Mesendoderm (in vitro differentiated cells): ENCODE measurements around the gene TAAR5. TPM values are rescaled to one million over a fixed set of nuclear protein-coding genes. Genes with fewer than 3 reads are reported as not detected.

Experiments used
- DNase-seq: peaks from one replicate; pipeline ENCODE4 v3.0.0; 2013
- H2AK5ac ChIP-seq: 2 replicates; pipeline ENCODE4 v1.6.1; 2013; ENCODE audit warnings: low read length, inconsistent platforms
- H2BK120ac ChIP-seq: 2 replicates; pipeline ENCODE4 v1.6.1; 2013; ENCODE audit warnings: low read depth, mild to moderate bottlenecking, low read length, moderate library complexity, mixed read lengths
- H2BK15ac ChIP-seq: replicated peaks from 2 replicates; pipeline ENCODE4 v1.6.1; 2013; ENCODE audit warnings: low read depth, mild to moderate bottlenecking, moderate library complexity
- H2BK5ac ChIP-seq: 2 replicates; pipeline ENCODE4 v1.6.1; 2013; ENCODE audit warnings: low read length, inconsistent platforms
- H3K18ac ChIP-seq: 2 replicates; pipeline ENCODE4 v1.6.1; 2013; ENCODE audit warnings: mild to moderate bottlenecking, low read length, mixed read lengths
- H3K23ac ChIP-seq: one replicate; pipeline ENCODE4 v1.6.1; 2013; ENCODE audit warnings: low read length
- H3K27ac ChIP-seq: 2 replicates; pipeline ENCODE4 v1.5.1; 2013; ENCODE audit warnings: low read depth, mild to moderate bottlenecking, inconsistent platforms, low read length, moderate library complexity
- H3K27me3 ChIP-seq: 2 replicates; pipeline ENCODE4 v1.6.1; 2013; ENCODE audit warnings: low read length, control low read depth, mild to moderate bottlenecking, inconsistent platforms; ENCODE audit not compliant: insufficient read depth, poor library complexity
- H3K36me3 ChIP-seq: 2 replicates; pipeline ENCODE4 v1.6.1; 2013; ENCODE audit warnings: low read length, inconsistent platforms; ENCODE audit not compliant: control insufficient read depth, insufficient read depth
- H3K4ac ChIP-seq: one replicate; pipeline ENCODE4 v1.6.1; 2013; ENCODE audit warnings: low read depth, mild to moderate bottlenecking, low read length, moderate library complexity
- H3K4me1 ChIP-seq: 2 replicates; pipeline ENCODE4 v1.6.1; 2013; ENCODE audit warnings: low read depth, low read length, inconsistent platforms; ENCODE audit not compliant: control insufficient read depth
- H3K4me2 ChIP-seq: 2 replicates; pipeline ENCODE4 v1.6.1; 2013; ENCODE audit warnings: low read length
- H3K4me3 ChIP-seq: 2 replicates; pipeline ENCODE4 v1.5.1; 2013; ENCODE audit warnings: mild to moderate bottlenecking, low read length
- H3K56ac ChIP-seq: one replicate; pipeline ENCODE4 v1.6.1; 2013; ENCODE audit warnings: low read length
- H3K79me1 ChIP-seq: 2 replicates; pipeline ENCODE4 v1.6.1; 2013; ENCODE audit warnings: low read length, inconsistent platforms
- H3K79me2 ChIP-seq: 2 replicates; pipeline ENCODE4 v1.6.1; 2013; ENCODE audit warnings: mild to moderate bottlenecking, low read length; ENCODE audit not compliant: control insufficient read depth, insufficient read depth
- H3K9ac ChIP-seq: 2 replicates; pipeline ENCODE4 v1.6.1; 2013; ENCODE audit warnings: low read length, inconsistent platforms
- H4K5ac ChIP-seq: one replicate; pipeline ENCODE4 v1.6.1; 2013; ENCODE audit warnings: low read length
- H4K8ac ChIP-seq: one replicate; pipeline ENCODE4 v1.6.1; 2013; ENCODE audit warnings: low read depth, mild to moderate bottlenecking, control low read depth, low read length, moderate library complexity
- WGBS: extraction: QIAGEN DNeasy Blood & Tissue Kit; methylation state at CpG from one replicate; pipeline ENCODE4 v1.1.7; 2013; ENCODE audit warnings: low lambda C conversion rate, missing lambda C conversion rate; ENCODE audit not compliant: insufficient coverage; ENCODE audit errors: extremely low coverage; 5-methylcytosine and 5-hydroxymethylcytosine counted together
- small RNA-seq: library from polyadenylated mRNA; stranded (forward); fragments of <200 nt; extraction: miRNeasy Mini kit (QIAGEN cat#:217004); gene quantifications from one replicate; pipeline ENCODE3, GENCODE V24; 2013; ENCODE audit not compliant: insufficient read depth

The TAAR5 gene

DNA sequence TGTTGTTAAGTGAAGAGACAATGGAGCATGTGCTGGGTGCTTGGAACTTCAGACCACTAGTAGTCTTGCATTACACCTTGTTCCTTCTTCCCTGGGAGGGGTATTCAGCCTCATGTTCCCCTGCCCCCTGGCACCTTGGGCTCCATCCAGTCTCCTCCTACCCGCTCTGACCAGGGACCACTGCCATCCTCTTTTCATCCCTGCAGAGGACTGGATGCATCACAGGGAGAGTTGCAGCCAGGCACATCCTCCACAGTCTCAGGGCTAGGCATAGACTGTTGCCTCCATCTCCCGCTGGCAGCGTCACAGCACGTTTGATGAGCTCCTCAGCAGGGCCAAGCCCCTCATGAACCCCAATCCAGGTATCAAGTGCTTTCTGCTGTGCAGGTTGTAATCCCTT is 38.3 kb downstream of the TAAR5 start:
- Histone ChIP-seq H3K4me1 (no peaks in the 10 kb centered on the region), H4K8ac (no peak overlapping the region), H3K4ac (no peak overlapping the region), H2AK5ac (no peak overlapping the region), H3K27ac (no peak overlapping the region), H2BK5ac (no peak overlapping the region), H4K5ac (no peak overlapping the region), H3K18ac (no peak overlapping the region), H3K79me2 (no peaks in the 10 kb centered on the region), H3K79me1 (no peaks in the 10 kb centered on the region), H3K4me2 (no peak overlapping the region), H3K36me3 (no peaks in the 10 kb centered on the region), H3K9ac (no peak overlapping the region), H3K23ac (no peak overlapping the region), H2BK120ac (no peak overlapping the region), H3K56ac (no peak overlapping the region), H3K27me3 (no peaks in the 10 kb centered on the region), H2BK15ac (no peak overlapping the region), H3K4me3 (no peak overlapping the region)
- DNase-seq, result no peak
- no CpG with 5 or more reads among the region's 4 CpGs for WGBS

DNA sequence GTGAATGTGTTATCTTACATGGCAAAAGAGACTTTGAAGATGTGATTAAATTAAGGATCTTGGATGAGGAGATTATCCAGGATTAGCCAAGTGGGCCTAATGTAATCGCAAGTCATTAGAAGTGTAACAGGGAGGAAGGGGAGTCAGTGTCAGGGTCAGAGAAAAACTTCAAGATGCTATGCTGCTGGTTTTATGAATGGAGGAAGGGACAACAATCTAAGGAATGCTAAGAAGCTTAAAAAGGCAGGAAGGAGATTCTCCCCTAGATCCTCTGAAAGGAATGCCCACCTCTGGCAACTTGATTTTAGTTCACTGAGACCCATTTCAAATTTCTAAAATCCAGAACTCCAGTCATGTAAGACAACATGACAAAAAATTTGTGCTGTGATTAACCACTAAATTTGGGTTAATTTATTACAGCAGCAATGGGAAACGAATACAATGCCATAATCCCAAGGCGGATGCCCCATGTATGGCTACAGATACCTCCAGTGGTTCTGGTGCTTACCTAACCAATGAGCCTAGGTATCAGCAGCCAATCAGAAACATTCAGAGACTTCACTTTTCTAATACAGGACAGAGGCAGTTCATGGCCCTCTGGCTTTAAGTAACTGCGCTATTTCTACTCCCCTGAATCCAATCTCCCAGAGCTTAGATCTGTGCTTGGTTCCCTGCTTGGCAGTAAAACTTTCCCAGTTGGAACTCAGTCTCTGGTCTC is 40.6 kb downstream of the TAAR5 start:
- H3K56ac ChIP-seq, result no peak overlapping the region
- H3K4ac ChIP-seq, result no peak overlapping the region
- H3K79me2 ChIP-seq, result no peaks in the 10 kb centered on the region
- no peak overlapping the region for H3K4me3 ChIP-seq
- no peak overlapping the region for H4K5ac ChIP-seq
- no peaks in the 10 kb centered on the region for H3K4me1 ChIP-seq
- H3K27ac ChIP-seq, result no peak overlapping the region
- peak; percentile 74 for DNase-seq
- WGBS, result no CpG with 5 or more reads among the region's 4 CpGs
- no peak overlapping the region for H2BK120ac ChIP-seq
- H3K27me3 ChIP-seq, result no peaks in the 10 kb centered on the region
- no peaks in the 10 kb centered on the region for H3K36me3 ChIP-seq
- no peak overlapping the region for H3K9ac ChIP-seq
- H3K23ac ChIP-seq, result no peak overlapping the region
- no peaks in the 10 kb centered on the region for H3K79me1 ChIP-seq
- no peak overlapping the region for H2BK5ac ChIP-seq
- no peak overlapping the region for H4K8ac ChIP-seq
- no peak overlapping the region for H3K4me2 ChIP-seq
- no peak overlapping the region for H3K18ac ChIP-seq
- no peak overlapping the region for H2AK5ac ChIP-seq
- H2BK15ac ChIP-seq, result no peak overlapping the region

DNA sequence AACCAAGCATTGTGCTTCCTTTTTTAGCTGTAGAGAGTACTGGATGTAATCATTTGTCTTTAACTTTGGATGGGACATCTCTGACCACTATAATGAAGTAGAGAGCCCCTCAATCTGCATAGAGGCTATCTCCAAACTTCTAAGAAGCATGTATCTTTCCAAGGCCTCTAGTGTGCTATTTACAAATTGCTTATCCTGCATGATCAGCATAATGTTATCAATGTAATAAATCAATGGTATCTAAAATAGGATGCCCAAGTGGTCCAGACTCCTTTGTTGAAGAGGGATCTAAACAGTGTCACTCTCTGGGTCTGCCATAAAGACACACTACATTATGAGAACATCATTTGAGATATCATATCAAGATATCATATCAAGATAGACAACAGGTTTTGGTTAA is 44.7 kb downstream of the TAAR5 start:
- Histone ChIP-seq H4K8ac (no peak overlapping the region), H3K79me1 (no peaks in the 10 kb centered on the region), H3K4me1 (no peaks in the 10 kb centered on the region), H3K18ac (no peak overlapping the region), H3K27me3 (no peaks in the 10 kb centered on the region), H3K4me3 (no peak overlapping the region), H2BK5ac (no peak overlapping the region), H3K4me2 (no peak overlapping the region), H3K4ac (no peak overlapping the region), H3K9ac (no peak overlapping the region), H3K79me2 (no peaks in the 10 kb centered on the region), H3K36me3 (no peaks in the 10 kb centered on the region), H4K5ac (no peak overlapping the region), H2BK120ac (no peak overlapping the region), H3K27ac (no peak overlapping the region), H3K56ac (no peak overlapping the region), H2BK15ac (no peak overlapping the region), H2AK5ac (no peak overlapping the region), H3K23ac (no peak overlapping the region)
- no peak for DNase-seq

Small RNA genes lying within 50 kb of the gene (small RNA-seq; reads per million reads assigned to genes)
- not detected for gene TAAR7P
